ENCODE results near the gene SCARF2.
A peak's percentile ranks its signal among the peaks of the same experiment; 100 is the strongest.
"Not testable (repeated sequence)": the region's sequence is repeated elsewhere in the genome, so short reads cannot be mapped to it uniquely, and the experiment has no call there.

SCARF2 gene

DNA sequence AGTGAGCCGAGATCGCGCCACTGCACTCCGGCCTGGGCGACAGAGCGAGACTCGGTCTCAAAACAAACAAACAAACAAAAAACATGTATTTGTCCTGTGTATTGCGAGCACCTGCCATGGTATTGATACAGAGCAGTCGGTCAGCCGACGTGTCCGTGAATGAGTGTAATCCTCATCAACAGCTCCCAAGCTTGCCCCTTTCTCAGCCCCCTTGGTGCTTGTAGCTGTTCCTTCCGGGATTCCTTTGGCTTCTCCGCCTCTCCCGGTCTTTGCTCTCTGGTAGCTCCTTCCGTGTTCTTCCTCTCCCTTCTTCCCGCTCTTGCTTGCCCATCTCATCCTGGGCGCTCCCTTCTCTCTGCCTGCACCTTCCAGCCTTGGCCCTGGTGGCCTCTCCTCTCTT lies 32.7 kb downstream of the SCARF2 start:
- in situ Hi-C loops (cut with MboI; ENCODE audit: low pct_unique_long_range_greater_than_20kb, low sequenced_read_pairs): loop anchor here (25.0 kb wide), 1 partner anchor 357 kb away; the partner anchor contains the start of gene SERPIND1
- DNase-seq: no peak

DNA sequence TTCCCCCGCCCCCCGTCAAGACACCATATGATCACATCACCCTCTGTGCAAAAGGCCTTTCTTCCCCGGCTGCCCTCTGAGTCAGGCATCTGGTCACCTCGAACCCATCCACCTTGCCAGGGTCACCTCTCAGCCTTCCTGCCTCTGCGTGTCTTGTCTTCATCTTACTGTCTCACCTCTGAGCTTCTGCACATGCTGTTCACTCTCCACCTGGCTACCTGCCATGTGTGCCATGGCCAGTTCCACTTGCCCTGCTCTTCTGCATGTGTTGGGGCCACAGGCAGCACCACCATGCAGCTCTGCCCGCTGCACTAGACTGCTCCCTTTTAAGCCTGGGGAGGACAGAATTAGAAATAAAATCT lies 33.9 kb downstream of the SCARF2 start:
- no peak for DNase-seq
- in situ Hi-C loops (cut with MboI; ENCODE audit: low pct_unique_long_range_greater_than_20kb, low sequenced_read_pairs): loop anchor here (25.0 kb wide), 1 partner anchor 359 kb away; the partner anchor contains the start of gene SERPIND1

DNA sequence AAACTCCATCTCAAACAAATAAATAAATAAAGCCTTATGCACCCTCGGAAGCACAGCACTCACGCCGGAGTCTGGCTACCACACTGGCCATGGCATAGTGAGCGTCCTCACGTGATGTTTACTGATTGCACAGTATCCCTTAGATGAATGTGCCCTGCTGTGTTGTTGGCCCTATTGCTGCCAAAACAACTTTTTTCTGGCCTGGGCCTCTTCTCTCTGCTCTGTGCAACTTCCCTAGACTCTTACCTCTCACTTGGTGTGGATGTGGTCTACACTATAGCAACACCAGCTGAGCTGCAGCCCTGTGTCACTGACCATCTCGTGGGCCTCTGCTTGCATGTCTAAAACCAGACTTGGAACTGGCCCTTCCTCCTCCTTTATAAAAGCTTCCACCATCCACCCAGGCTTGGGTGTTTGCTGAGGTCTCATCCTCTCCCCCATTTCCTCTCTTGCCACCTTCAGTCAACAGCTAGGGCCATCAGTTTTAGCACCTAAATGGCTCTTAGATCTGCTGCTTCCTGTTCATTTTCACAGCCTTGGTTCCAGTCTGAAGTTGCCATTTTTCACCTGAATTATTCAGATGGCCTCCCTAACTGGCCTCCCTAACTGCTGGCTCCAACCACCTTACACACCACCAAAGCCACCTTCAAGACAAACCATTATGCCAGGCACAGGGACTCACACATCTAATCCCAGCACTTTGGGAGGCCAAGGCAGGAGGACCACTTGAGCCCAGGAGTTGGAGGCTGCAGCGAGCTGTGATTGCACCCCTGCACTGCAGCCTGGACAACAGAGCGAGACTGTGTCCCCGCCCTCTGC lies 34.5 kb downstream of the SCARF2 start:
- in situ Hi-C loops (cut with MboI; ENCODE audit: low pct_unique_long_range_greater_than_20kb, low sequenced_read_pairs): loop anchor here (25.0 kb wide), 1 partner anchor 359 kb away; the partner anchor contains the start of gene SERPIND1
- DNase-seq: no peak

DNA sequence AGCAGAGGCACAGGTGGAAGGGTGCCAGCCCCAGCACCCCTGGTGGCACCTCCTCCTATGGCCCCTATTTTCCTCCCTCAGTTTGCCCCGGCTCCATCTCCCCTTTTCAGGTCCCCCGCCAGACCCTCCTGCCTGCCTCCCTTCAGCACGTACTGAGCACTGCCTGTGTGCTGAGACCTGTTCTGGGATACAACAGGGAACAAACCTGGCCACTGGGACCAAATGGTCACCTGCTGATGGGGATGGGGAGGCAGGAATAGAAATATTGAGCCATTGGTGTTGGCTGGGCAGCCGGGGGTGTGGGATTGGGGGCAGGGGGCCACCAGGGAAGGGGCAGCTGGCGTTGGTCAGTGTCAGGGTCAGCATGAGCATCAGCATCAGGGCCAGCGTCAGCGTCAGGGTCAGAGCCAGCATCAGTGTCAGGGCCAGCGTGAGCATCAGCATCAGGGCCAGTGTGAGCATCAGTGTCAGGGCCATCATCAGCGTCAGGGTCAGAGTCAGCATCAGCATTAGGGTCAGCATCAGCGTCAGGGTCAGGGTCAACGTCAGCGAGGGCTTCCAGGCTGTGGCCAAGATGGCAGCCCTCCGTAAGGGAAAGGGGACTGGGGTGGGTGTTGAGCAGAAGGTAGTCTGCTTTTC lies 36.1 kb downstream of the SCARF2 start:
- DNase-seq: no peak
- in situ Hi-C loops (cut with MboI; ENCODE audit: low pct_unique_long_range_greater_than_20kb, low sequenced_read_pairs): loop anchor here (25.0 kb wide), 1 partner anchor 361 kb away; the partner anchor contains the start of gene SERPIND1

DNA sequence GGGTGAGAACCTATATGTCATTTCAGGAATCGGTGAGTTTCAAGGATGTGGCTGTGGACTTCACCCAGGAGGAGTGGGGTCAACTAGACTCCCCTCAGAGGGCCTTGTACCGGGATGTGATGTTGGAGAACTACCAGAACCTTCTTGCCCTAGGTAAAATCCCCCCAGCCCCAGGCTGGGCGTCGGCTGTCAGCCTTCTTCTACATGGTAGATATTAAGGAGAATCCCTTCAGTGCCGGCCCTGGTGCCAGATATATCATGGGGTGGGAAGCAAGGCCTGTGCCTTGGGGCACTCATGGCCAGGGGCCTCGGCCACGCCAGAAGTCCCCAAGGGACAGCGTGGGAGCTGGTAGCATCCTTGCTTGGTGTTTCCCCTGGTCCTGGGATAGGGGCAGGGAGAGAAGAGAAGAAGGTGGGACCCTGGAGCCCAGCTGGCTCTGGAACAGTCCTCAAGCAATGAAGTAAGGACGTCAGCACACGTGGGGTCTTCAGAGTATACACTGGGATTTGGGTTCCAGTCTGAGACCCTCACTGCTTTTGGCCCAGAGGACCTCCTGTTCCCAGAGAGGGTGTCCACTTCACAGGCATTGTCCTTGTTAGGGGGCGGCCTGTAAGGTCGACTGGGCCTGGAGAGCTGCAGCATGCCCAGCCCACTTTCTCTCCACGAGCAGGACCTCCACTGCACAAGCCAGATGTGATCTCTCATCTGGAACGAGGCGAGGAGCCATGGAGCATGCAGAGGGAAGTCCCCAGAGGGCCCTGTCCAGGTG lies 36.8 kb downstream of the SCARF2 start:
- in situ Hi-C loops (cut with MboI; ENCODE audit: low pct_unique_long_range_greater_than_20kb, low sequenced_read_pairs): loop anchor here (25.0 kb wide), 1 partner anchor 362 kb away; the partner anchor contains the start of gene SERPIND1
- no peak for DNase-seq

DNA sequence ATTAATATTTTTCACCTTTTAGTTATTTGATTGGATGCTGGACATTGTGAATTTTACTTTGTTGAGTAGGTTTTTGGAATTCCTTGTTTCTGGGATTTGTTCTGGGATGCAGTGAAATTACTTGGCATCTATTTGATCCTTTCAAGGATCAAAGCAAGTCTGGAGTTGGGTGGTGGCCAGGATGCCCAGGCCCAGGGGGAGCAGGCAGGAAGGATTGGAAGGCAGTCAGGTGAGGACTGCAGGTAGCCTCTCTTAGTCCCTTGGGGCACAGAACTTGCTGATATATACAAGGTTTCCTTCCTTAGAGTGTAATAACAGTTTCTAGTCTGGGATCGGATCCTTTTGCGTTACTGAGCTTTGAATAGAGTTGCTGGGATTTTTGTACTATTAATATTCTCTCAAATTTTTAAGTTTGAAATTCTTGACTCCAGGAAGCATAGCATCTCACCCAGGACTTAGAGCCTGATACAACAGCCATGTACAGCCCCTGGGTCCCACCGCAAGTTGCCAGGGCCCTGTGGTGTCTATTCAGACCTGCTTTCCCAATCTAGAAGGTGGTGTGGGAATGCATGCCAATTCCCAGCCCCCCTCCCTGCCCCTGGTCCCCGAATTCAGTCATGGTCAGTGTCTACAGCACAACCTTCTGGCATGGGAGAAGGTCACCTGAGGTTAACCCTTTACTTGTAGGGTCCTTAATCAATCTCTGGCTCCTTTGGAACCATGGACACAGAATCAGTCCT lies 37.6 kb downstream of the SCARF2 start:
- in situ Hi-C loops (cut with MboI; ENCODE audit: low pct_unique_long_range_greater_than_20kb, low sequenced_read_pairs): loop anchor here (25.0 kb wide), 1 partner anchor 362 kb away; the partner anchor contains the start of gene SERPIND1

DNA sequence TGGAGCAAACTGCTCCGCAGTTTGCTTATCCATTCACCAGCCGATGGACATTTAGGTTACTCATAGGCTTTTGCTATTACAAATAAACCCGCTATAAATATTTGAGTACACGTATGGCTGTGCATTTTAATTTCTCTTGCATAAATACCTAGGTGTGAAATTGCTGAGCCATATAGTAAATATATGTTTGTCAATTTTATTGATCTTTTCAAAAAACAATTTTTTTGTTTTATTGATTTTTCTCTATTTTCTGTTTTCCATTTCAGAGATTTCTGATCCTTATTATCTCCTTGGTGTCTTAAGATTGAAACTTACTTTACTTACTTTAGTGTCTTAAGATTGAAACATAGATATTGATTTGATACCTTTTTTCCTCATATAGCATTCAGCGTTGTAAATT lies 39.2 kb downstream of the SCARF2 start:
- in situ Hi-C loops (cut with MboI; ENCODE audit: low pct_unique_long_range_greater_than_20kb, low sequenced_read_pairs): no loop called here
- no peak for DNase-seq

More for the DNA sequence above, 37.6 kb downstream of the SCARF2 start:
- DNase-seq: no peak

DNA sequence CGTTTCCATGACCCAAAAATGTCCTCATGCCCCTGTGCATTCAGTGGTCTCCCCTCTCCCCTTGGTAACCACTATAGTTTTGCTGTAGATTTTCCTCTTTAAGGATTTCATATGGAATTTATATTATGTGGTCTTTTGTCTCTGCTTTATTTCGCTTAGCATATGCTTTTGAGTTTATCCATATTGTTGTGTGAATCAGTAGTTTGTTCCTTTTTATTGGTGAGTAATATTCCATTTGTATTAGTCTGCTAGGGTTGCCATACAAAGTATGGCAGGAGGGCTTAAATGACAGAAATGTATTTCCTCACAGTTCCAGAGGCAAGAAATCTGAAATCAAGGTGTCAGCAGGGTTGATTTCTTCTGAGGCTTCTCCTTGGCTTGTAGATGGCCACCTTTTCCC lies 40.1 kb downstream of the SCARF2 start:
- DNase-seq: no peak
- in situ Hi-C loops (cut with MboI; ENCODE audit: low pct_unique_long_range_greater_than_20kb, low sequenced_read_pairs): no loop called here

DNA sequence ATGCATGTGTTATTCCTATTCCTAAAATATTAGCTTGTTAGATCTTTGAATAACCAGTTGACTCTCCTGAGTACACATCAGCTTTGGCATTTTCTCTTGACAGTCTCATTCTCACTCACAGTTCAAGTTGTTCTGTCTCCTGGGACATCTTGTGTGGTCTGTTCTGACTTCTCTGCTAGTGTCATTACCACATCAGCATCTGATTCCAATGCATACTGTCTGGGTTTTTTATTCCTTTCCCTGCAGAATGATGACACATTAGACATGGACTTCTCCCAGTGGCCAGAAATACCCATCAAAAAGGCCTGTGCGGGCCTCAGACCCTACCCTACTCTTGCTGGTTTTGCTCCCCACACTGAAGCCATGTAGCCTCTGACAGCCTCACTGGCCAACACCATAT lies 41.0 kb downstream of the SCARF2 start:
- no peak for DNase-seq
- in situ Hi-C loops (cut with MboI; ENCODE audit: low pct_unique_long_range_greater_than_20kb, low sequenced_read_pairs): no loop called here

DNA sequence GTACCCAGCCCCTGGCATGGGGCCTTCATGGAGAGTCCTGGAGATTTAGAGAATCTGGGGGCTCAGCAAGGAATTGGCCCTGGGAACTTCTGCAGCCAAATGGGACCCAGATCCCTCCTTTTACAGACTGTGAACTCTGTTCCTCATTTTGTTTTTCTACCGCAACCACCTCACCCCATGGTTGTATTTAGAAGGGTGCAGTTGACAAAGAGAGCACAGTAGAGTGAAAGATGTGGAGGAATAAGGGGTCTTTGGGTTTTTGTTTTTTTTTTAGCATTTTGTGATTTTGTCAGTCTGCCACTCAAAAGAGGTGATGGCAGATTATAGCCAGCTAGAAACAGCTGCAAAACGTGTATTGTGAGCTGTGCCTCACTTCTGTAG lies 41.7 kb downstream of the SCARF2 start:
- in situ Hi-C loops (cut with MboI; ENCODE audit: low pct_unique_long_range_greater_than_20kb, low sequenced_read_pairs): no loop called here

DNA sequence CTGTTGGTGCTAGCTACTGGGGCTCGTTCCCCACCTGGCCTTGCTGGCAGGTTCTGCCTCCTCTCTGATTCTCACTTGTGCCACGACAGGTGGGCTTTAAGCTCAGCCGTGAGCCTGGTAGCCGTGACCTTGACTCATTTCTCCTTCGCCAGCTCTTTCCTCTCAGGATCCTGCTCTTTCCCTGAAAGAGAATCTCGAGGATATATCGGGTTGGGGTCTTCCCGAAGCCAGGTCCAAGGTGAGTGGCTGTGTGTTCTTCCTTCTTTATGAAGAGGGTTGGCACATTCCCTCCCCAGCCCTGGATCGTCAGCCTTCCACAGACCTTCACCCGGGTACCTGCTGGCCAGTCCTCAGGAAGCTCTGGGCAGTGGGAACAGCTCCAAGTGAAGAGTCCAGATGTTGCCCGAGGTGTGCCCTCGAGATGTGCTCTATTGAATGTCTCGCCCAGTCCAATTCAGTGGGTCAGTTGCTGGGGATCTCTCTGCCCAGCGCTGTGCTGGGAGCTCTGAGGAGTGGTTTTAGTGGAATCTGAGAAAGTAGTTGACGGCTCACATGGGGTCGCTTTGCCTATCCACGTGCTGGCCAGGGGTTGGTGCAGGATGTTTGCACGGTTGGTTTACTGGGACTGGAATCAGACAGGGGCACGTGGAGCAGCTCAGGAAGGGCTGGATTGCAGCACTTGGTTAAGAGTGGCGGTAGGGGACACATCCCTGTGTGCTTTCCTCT lies 42.3 kb downstream of the SCARF2 start:
- no peak for DNase-seq
- in situ Hi-C loops (cut with MboI; ENCODE audit: low pct_unique_long_range_greater_than_20kb, low sequenced_read_pairs): no loop called here

More for the DNA sequence above, 41.7 kb downstream of the SCARF2 start:
- peak; percentile 30 for DNase-seq

DNA sequence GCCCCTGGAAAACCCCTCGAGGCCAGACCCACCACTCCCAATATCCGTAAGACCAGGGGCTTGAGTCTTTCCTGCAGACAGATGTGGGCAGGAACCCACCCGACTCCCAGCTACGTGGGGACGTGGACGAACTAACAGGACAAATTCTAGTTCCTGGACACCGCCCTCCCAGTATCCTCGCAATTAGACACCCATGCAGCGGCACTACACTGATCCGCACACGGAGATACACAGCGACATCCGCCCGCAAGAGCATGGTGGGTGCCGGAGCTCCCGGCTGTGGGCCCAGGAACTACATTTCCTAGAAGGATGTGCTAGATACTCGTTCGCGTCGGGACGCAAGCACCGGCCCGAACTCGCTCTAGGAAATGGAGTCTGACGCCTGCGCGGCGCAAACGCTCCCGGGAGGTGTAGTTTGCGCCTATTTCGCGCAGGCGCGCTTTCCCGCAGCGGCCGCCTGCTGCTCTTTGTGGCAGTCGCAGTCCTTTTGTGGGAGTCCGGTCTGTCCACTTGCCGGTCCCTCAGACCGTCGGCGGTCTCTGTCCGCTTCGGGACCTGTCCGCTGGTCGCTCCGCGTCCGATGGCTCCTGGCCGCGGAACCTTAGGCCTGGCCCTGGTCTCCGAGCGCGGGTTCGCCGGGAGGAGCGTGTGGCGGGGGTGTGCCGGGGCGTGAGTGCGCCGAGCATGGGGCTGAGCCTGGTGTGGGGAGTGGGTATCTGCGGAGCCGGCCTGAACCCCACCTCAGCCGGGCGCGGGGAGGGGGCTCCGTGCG lies 43.7 kb downstream of the SCARF2 start, which contains the start of gene ZNF74:
TSS of gene ZNF74 (plus strand) at position 447 of the 772 bp plus-strand sequence. CDS start 478 bp downstream, outside the sequence.
- in situ Hi-C loops (cut with MboI; ENCODE audit: low pct_unique_long_range_greater_than_20kb, low sequenced_read_pairs): no loop called here
- DNase-seq: peak; percentile 91

DNA sequence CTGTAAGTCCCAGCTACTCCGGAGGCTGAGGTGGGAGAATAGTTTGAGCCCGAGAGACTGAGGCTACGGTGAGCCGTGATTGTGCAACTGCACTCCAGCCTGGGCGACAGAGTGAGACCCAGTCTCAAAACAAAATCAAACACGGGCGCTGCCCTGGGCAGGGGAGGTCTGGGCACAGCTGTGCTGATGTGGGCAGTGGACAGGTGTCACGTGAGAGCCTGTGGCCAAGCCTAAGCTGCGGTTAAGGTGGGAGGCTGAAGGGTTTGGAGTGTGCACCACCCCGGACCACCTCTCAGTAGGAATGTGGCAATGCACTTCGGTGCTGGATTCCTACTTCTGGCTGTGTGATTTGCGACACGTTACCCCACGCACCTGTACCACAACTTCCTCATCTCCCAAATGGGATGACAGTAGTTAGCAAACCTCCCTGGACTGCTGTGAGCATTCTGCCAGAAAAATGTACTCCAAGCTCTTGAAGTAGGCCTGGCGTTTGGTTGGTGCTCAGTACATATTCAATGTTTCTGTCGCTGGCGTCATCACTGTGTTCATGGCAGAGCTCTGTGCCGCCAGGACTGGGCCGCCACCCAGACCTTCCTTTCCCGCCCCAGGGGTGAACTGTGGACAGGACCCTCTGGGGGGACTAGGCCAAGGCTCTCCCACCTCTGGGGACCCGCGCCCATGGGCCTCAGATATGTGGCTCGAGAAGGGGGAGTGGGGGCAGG lies 44.5 kb downstream of the SCARF2 start:
- in situ Hi-C loops (cut with MboI; ENCODE audit: low pct_unique_long_range_greater_than_20kb, low sequenced_read_pairs): no loop called here
- no peak for DNase-seq

DNA sequence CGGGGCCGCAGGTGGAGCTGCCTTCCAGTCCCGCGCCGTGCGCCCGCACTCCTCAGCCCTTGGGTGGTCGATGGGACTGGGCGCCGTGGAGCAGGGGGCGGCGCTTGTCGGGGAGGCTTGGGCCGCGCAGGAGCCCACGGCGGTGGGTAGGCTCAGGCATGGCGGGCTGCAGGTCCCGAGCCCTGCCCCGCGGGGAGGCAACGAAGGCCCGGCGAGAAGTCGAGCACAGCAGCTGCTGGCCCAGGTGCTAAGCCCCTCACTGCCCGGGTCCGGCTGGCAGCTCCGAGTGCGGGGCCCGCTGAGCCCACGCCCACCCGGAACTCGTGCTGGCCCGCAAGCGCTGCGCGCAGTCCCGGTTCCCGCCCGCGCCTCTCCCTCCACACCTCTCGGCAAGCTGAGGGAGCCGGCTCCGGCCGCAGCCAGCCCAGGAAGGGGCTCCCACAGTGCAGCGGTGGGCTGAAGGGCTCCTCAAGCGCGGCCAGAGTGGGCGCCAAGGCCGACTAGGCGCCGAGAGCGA lies 45.2 kb downstream of the SCARF2 start:
- in situ Hi-C loops (cut with MboI; ENCODE audit: low pct_unique_long_range_greater_than_20kb, low sequenced_read_pairs): not testable (repeated sequence)

DNA sequence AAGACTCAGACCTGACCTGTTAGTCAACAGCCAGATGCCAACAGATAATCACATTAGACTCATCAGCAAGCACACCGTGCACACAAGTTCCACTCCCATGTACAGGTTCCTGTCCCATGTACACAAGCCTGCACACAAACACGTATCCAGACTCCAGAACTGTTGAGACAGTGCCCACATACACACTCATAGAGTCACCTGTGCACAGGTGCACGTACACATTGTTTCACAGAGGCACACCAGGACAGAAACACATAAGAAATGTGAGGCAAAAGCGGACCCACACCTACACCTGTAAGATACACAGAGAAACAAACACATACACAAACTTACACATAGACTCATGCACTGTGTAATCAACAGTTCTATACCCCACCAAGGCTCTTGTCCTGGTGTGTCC lies 46.4 kb downstream of the SCARF2 start:
- no peak for DNase-seq
- in situ Hi-C loops (cut with MboI; ENCODE audit: low pct_unique_long_range_greater_than_20kb, low sequenced_read_pairs): no loop called here

More for the DNA sequence above, 45.2 kb downstream of the SCARF2 start:
- DNase-seq: not testable (repeated sequence)

DNA sequence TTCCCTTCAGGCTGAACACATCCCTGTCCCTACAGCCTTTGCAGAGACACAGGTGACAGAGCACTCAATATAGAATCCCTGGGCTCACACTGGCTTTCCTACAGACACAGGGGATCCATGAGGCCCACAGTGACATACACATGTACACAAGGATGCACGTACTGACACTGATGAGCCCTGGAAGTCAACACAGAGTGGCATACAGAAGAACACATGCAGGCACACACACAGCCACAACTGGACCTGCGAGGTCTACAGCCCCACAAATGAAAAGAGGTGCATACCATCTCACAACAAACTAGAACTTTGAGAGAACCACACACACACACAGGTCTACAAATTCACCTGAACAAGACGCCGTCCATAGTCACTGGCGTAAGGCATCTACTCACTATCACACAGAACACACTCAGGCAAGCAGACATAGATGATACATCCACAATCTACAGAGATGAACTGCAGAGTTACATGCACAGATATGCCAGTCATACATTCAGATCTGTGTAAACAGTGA lies 47.2 kb downstream of the SCARF2 start:
- DNase-seq: no peak
- in situ Hi-C loops (cut with MboI; ENCODE audit: low pct_unique_long_range_greater_than_20kb, low sequenced_read_pairs): no loop called here
